ENCODE data around the gene PRKCH. TPM values are rescaled to one million over a fixed set of nuclear protein-coding genes. Genes with fewer than 3 reads are reported as not detected.

PRKCH gene
- total RNA-seq, 1 experiment from 2014 or later: 5.2 TPM

GRCh38 chr14:61557854-61558253, 236.5 kb downstream of the PRKCH start:
- no peak overlapping the region for H2AFZ ChIP-seq (ENCODE audit: low read length)
- no peak overlapping the region for H3K9ac ChIP-seq (ENCODE audit: extremely low read depth, insufficient read length, low read length)
- no peak overlapping the region for H3K4ac ChIP-seq (ENCODE audit: low read depth, low read length)
- no peak overlapping the region for H3K27ac ChIP-seq (ENCODE audit: insufficient read length, low read depth, low read length)
- no peaks in the 10 kb centered on the region for H3K79me1 ChIP-seq (ENCODE audit: insufficient read depth, low read depth, low read length, poor library complexity, severe bottlenecking)
- no peaks in the 10 kb centered on the region for H3K79me2 ChIP-seq (ENCODE audit: insufficient read depth, low read length)
- H3K27me3 ChIP-seq (ENCODE audit: insufficient read depth, low read length): no peaks in the 10 kb centered on the region; the same call in 1 of the 2 replicates
- DNase-seq: no peak
- H3K4me1 Mint-ChIP-seq: peaks cover 35 to 37% of the 10 kb centered on the region in 2 experiments
- no peaks in the 10 kb centered on the region; a peak in 1 of 5 replicates for H3K9me3 Mint-ChIP-seq
- H3K23me2 ChIP-seq (ENCODE audit: insufficient read length, low read depth, low read length, poor library complexity, severe bottlenecking): no peaks in the 10 kb centered on the region
- H3K27ac Mint-ChIP-seq: no peak overlapping the region
- H2AK5ac ChIP-seq (ENCODE audit: insufficient read length, low read length): no peak overlapping the region
- no peak overlapping the region for H2BK20ac ChIP-seq (ENCODE audit: low read depth, low read length, poor library complexity, severe bottlenecking)
- no peak overlapping the region for H2BK5ac ChIP-seq (ENCODE audit: insufficient read length, low read length)
- no peak overlapping the region for H3K14ac ChIP-seq (ENCODE audit: insufficient read depth, low read length)
- TF ChIP-seq, protein P1, sequence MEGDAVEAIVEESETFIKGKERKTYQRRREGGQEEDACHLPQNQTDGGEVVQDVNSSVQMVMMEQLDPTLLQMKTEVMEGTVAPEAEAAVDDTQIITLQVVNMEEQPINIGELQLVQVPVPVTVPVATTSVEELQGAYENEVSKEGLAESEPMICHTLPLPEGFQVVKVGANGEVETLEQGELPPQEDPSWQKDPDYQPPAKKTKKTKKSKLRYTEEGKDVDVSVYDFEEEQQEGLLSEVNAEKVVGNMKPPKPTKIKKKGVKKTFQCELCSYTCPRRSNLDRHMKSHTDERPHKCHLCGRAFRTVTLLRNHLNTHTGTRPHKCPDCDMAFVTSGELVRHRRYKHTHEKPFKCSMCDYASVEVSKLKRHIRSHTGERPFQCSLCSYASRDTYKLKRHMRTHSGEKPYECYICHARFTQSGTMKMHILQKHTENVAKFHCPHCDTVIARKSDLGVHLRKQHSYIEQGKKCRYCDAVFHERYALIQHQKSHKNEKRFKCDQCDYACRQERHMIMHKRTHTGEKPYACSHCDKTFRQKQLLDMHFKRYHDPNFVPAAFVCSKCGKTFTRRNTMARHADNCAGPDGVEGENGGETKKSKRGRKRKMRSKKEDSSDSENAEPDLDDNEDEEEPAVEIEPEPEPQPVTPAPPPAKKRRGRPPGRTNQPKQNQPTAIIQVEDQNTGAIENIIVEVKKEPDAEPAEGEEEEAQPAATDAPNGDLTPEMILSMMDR (conservative IDR thresholded peaks at IDR 0.05): no peak
- H2BK15ac ChIP-seq (ENCODE audit: low read depth, low read length): no peak overlapping the region
- H4K20me1 ChIP-seq (ENCODE audit: control insufficient read depth, insufficient read depth, insufficient read length): no peaks in the 10 kb centered on the region
- H3K4me2 ChIP-seq (ENCODE audit: insufficient read depth, insufficient read length, low read length): no peak overlapping the region
- peaks cover 0 to 5% (median 0%) of the 10 kb centered on the region in 3 experiments; a peak in 2 of 7 replicates for H3K36me3 Mint-ChIP-seq (ENCODE audit: insufficient read depth in 1 of 3, low read depth in 3 of 3)
- no peak overlapping the region for H3T11ph ChIP-seq (ENCODE audit: low read length)
- H4K5ac ChIP-seq (ENCODE audit: insufficient read length, low read depth, low read length): no peak overlapping the region
- WGBS (ENCODE audit: extremely low coverage, insufficient read length, low lambda C conversion rate): no CpG with 5 or more reads among the region's 5 CpGs
- no peak overlapping the region for H2BK120ac ChIP-seq (ENCODE audit: low read depth, low read length, poor library complexity, severe bottlenecking)
- no peak overlapping the region for H2BK12ac ChIP-seq (ENCODE audit: insufficient read length, low read depth, low read length)
- no peak overlapping the region for H3K4me3 Mint-ChIP-seq
- H3K56ac ChIP-seq (ENCODE audit: insufficient read length, low read depth, low read length): no peak overlapping the region
- H3K23ac ChIP-seq (ENCODE audit: insufficient read length, low read depth, low read length): no peak overlapping the region
- no peak overlapping the region for H3K18ac ChIP-seq (ENCODE audit: insufficient read length, low read depth, low read length)
- peaks cover 7% of the 10 kb centered on the region for H3K27me3 Mint-ChIP-seq (ENCODE audit: low read depth)
- no peaks in the 10 kb centered on the region for H3K9me3 ChIP-seq (ENCODE audit: control insufficient read depth, low read depth, low read length)
- H4K91ac ChIP-seq (ENCODE audit: insufficient read length, low read depth, low read length): no peak overlapping the region
- peaks cover 7% of the 10 kb centered on the region; the same call in 1 of the 2 replicates for H3K4me1 ChIP-seq (ENCODE audit: insufficient read depth, low read length)
- no peak overlapping the region for H4K8ac ChIP-seq (replicated peaks; ENCODE audit: insufficient read length, low read depth, low read length)
